GM11168 (cell line): ENCODE measurements around the gene CARS1.

Experiments used
- in situ Hi-C: fragments of 300-500 bp; cut with MboI; formaldehyde crosslinking; loops from one replicate; pipeline ENCODE4 v1.12.0; 2022; ENCODE audit warnings: low sequenced_read_pairs; ENCODE audit not compliant: unreplicated experiment

Gene CARS1

DNA sequence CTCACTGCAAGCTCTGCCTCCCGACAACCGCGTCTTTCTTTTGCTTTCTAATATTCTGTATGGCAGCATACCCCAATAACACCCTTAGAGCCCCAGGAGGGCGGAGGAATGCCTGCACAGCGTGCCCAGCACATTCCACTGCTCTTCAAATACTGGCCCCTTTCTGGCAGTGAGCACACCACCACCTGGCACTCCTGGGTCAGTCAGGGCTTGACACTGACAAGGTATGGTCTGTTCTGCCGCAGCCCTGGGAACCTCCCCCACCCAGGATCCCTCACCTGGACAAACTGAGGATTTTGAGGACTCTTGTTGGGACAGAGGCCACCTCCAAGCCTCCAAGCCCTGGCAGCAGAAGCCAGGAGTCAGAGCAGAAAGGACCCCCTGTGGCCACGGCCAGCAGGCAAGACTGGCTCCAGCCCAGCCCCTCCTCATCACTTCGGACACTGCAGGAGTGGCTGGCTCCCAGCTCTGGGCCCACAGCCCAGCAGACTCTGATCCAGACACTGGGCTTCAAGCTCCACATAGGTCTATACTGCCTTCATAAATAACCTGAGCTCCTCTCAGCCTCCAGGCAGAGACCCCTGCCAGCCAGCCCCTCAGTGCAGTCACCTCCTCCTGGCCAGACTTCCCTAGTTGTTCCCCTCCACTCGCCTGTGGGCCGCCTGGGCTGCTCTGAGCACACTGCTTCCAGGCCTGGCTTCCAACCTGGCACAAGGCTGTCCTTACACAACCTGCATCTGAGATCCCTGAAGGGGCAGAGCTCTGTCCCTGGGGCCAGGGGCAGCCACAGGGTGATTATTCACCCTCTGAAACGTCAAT is 14.5 kb downstream of the CARS1 start:
- in situ Hi-C loops, result no loop called here

- in situ Hi-C loops, result no loop called here
These were observed 15.4 kb downstream of the CARS1 start for GRCh38 chr11:3041699-3042441.

DNA sequence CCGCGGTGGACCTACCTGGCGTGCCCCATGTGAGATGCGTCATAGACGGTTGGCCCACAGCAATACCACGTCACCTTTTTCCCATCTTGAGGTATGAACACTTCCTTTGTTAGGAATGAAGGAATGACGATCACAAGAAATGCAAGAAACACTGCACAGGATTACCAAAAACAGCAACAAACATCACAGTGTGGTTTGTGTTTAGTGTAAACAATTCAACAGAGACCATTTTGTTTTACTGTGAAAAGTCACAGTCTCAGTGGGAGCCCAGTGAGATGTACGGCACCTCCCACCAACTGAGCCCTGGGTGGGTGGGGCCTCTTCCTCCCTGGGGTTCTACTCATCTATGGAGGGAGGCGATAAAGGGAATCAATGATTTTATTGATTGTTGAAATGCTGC is 16.3 kb downstream of the CARS1 start:
- in situ Hi-C loops, result no loop called here

GRCh38 chr11:3037945-3038271 is 19.3 kb downstream of the CARS1 start:
- in situ Hi-C loops, result no loop called here

DNA sequence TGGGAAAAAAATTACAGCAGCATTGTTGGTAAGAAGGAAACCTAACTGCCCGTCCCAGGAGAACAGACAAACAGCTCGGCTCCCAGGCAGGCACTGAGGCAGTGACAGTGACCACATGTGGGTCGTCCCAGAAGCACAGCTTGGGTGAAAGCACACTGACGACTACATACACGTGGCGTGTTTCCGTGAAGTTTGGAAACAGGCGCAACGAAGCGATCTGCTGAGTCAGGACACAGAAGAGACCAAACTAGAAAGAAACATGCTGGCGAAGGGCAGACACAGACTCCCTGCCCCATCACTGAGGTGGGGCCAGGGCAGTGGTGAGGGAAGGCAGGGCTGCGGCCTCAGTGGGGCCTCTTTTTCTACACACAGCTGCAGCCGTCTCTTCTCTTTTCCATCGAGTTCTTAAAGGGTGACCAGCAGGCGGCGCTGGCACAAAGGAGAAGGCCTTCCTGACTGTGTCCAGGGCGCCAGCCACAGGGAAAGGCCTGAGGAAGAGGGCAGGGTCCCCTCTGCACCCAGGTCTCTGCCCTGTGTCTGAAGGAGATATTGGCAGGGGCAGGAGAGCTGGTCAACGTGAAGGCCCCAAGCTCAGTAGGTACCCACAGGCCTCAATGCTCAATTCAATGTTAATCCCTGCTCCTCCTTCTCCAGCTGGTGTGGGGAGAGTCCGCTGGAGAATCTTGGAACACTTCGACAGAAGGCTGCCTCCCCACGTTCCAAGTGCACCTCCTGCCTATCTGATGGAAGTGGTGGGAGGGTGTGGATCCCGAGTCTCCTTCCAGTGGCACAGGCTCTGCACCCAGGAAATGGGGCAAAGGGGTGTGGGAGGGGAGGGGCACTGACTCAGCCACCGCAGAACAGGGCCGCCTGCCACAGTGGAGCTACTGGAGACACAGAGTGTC is 19.9 kb downstream of the CARS1 start:
- in situ Hi-C loops, result no loop called here

DNA sequence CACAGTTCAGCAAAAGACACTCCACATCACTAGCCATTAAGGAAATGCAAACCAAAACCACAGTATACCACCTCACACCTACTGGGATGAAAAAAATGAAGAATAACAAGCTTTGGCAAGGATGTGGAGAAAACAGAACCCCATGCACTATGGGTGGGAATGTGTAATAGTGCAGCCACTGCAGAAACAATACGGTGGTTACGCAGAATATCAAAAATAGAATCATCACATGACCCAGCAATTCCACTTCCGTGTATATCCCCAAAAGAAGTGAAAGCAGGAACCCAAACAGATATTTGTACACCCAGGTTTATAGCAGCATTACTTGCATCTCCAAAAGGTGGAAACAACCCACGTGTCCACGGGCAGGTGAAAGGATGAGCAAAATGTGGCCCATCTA is 20.8 kb downstream of the CARS1 start:
- in situ Hi-C loops, result no loop called here

GRCh38 chr11:3035333-3035732 is 21.9 kb downstream of the CARS1 start:
- in situ Hi-C loops, result no loop called here

DNA sequence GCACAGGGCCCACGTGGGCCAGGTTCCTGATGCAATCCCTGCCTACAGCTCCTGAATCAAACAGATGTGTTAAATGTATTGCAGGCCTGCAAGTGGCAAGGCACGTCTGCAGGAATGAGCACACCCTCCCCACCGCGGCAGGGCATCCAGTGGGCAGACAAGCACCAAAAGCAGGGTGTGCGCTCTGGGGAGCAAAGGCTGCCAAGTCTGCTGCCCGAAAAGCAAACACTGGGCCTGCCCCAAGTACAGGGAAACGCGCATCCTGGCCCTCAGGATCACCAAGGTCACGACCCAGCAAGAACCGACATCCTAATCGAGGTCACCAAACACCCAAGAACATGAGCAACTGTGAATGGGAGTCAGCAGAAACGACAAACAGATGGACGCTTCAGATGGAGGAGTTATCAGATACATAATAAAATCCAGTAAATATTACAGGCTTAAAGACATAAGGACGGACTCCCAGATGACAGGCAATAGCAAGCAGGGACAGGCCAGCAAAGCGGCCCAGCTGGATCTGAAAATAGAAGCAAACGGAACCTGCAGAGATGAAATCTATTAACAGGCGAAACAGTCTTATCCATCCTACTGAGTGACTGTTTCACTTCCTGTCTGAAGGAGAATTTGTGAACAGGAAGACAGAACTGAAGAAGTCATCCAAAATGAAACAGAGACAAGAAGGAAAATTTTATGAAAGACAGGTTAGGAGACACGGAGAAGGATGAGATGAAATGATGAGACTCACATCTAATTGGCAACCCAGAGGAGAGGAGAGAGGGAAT is 26.7 kb downstream of the CARS1 start:
- in situ Hi-C loops, result no loop called here

- in situ Hi-C loops, result no loop called here
These were observed 28.4 kb downstream of the CARS1 start for GRCh38 chr11:3028813-3029212.

DNA sequence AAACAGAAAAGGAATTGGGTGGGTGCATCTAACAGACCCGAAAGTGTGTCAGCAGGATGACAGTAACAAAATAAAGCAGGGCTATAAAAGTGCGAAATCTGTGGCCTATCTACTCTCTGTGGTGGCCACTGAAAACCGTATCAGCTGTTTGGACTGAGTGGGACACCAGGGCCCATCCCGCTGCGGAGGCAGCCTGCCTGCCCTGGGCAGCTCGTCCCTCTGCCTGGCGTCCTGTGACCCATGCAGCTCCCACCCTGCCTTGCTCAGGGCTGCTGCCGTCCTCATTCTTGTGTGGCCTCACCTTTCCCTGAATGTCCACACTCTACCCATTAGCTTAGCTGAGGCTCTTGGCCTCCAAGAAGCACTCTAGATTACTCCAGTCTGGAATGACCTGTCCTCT is 30.4 kb downstream of the CARS1 start:
- in situ Hi-C loops, result no loop called here

DNA sequence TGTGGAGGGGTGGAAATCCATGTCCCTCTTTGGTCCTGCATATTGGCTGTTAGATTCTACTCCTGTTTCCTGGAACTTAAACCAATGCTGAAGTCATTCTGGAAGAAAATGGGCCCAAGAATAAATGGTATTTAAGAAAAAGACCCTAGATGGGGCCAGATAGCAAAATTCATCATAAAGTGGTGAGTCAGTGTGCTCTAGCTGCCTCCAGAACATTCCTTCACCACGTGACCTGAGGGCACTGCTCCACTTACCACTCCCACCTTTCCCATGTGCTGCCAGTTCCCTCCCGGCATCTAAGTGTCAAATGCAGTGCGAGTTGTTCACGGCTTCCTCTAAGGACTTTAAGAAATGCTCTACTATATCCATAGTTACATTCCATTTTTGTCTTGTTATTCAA is 34.2 kb downstream of the CARS1 start:
- in situ Hi-C loops, result no loop called here

- in situ Hi-C loops, result no loop called here
These were observed 34.8 kb downstream of the CARS1 start for GRCh38 chr11:3022300-3022967.

DNA sequence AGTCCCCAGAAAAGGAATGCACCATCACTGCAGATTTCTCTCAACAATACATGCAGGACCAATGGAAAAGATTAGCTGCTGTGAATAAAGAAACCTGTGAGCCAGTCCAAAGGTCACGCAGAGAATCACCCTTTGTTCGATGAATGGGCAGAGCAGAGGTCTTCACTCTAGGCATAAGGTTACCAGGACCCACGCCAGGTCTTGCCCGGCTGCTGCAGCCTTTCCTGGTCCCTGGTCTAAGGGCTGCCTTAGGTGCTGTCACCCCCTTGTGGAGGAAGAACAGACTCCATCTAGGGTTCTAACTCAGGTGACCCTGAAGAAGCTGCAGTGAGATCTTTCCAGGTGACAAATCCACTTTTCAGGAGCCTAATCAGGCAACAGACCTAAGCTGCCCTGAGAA is 36.1 kb downstream of the CARS1 start:
- in situ Hi-C loops, result no loop called here

GRCh38 chr11:3020011-3020410 is 37.2 kb downstream of the CARS1 start:
- in situ Hi-C loops, result no loop called here

- in situ Hi-C loops, result no loop called here
These were observed 38.6 kb downstream of the CARS1 start for GRCh38 chr11:3018596-3018995.

DNA sequence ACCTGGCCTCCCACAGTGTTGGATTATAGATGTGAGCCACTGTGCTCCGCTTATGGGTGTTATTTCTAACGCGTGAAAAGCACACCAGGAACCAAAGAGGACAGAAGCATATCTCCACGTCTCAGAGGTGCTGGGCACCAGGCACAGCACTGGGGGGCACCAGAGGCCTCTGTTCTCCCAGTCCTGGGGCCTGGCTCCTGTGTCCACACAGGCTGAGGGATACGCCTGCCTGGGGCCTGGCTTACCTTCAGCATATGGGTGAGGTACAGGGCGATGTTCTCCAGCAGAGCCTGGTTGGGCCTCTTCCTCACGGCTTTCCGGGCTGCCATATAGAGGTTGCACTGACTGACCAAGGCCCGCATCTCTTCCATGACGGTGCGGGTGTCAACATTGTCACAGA is 40.4 kb downstream of the CARS1 start:
- in situ Hi-C loops, result no loop called here

GRCh38 chr11:3015796-3016195 is 41.4 kb downstream of the CARS1 start:
- in situ Hi-C loops, result no loop called here

- in situ Hi-C loops, result no loop called here
These were observed 42.3 kb downstream of the CARS1 start for GRCh38 chr11:3014943-3015342.

DNA sequence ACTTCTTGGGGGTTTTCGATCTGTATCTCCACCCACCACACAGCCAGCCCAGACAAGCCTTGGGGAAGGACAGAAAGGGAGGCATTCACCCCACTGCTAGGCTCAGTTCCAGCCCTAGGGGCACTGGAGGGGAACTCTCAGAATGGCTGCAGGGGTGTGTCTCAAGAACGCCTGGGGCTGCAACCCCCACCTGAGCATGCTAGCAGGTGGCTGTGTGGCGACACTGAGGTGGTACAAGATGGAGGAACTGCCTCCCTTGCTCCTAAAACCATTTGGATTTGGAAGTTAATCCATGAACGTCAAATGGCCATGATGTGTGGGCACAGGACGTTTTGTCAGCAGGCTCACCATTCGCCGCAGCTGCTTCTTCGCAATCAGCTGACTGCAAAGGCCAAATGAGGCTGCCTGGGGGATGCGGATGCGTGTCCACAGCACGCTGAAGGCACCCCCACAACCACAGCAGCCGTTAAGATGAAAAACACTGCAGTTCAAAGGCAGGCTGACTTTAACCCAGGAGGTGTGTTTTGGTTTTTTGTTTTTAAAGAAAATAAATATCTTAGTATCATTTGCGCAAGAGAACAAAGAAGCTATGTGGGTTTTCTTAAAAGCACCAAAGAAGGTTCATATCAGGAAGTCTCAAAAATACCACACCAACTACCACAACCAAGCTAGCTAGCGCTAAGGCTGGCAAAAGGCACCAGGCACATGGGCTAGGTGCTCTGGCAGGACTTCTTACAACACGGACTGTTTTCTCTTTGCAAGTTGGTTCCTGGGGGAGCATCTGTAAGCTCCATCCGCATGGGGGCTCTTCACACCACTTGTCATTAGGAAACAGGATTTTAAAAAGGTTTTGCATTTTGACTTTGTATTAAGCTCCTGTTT is 42.9 kb downstream of the CARS1 start:
- in situ Hi-C loops, result no loop called here
